ENCODE measurements around the gene CFI.

CFI gene

DNA sequence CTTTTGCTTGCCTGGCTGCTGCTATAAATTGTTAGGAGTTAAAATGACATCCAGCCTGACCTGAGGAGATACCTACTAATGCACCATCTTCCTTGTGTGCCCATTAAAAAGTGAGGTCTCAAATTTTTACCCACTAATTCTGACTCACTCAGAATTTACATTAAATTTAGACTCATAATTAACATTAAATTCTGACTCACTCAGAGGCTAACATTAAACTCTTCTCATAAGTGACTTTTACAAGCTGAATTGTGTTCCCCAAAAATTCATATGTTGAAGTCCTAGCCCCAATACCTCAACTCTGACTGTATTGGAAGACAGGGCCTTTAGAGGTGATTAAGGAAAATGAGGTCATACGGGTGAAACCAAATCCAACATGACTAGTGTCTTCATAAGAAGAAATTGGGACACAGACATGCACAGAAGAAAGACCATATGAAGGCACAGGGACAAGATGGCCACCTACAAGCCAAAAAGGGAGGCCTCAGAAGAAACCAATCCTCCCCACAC, 110.3 kb downstream of the CFI start:
- no peak for DNase-seq (ENCODE audit: low read depth in 2 of 2, low spot score in 1 of 2)
